Gastroesophageal sphincter (tissue), 4 donors: ENCODE measurements around the gene KLRK1. TPM values are rescaled to one million over a fixed set of nuclear protein-coding genes. Genes with fewer than 3 reads are reported as not detected.

ENCODE experiments used
- ATAC-seq: fragments of 150-250 bp; one replicate; pipeline ENCODE4 v1.9.1; 2016; ENCODE audit warnings: mild to moderate bottlenecking, moderate library complexity
- H3K27ac ChIP-seq, 4 donors: fragments of 200-600 bp; sonication (generic) in 3 of 4; 1 replicate in 3 of 4; 2 replicates in 1 of 4; pipeline ENCODE4 v1.5.1; 2016 to 2019
- H3K27me3 ChIP-seq: fragments of 200-600 bp; sonication (generic); one replicate; pipeline ENCODE4 v1.5.1; 2019
- H3K36me3 ChIP-seq, 2 donors: fragments of 200-600 bp; sonication (generic); one replicate each; pipeline ENCODE4 v1.5.1; 2019; ENCODE audit warnings: control low read depth in 1 of 2
- H3K4me1 ChIP-seq, 3 donors: fragments of 200-600 bp; sonication (generic); 1 replicate in 2 of 3; 2 replicates in 1 of 3; pipeline ENCODE4 v1.5.1; 2016 to 2019; ENCODE audit warnings: control low read depth in 2 of 3
- H3K4me3 ChIP-seq, 2 donors: fragments of 200-600 bp; sonication (generic); one replicate each; pipeline ENCODE4 v1.5.1; 2019; ENCODE audit warnings: mild to moderate bottlenecking in 1 of 2, moderate library complexity in 1 of 2
- H3K9me3 ChIP-seq, 3 donors: fragments of 200-600 bp; sonication (generic); one replicate each; pipeline ENCODE4 v1.5.1; 2017 to 2019; ENCODE audit warnings: control low read depth in 2 of 3
- EP300 ChIP-seq: sonication (generic); formaldehyde crosslinking; IDR thresholded peaks from one replicate; pipeline ENCODE4 v1.6.1; 2017; ENCODE audit warnings: antibody characterized with exemption, mild to moderate bottlenecking
- POLR2A ChIP-seq, 2 donors: fragments of 450-650 bp; IDR thresholded peaks; one replicate each; pipeline ENCODE4 v1.6.1; 2017; ENCODE audit warnings: antibody characterized with exemption in 2 of 2, mild to moderate bottlenecking in 2 of 2, moderate library complexity in 1 of 2
- POLR2AphosphoS5 ChIP-seq: sonication (generic); formaldehyde crosslinking; IDR thresholded peaks from one replicate; pipeline ENCODE4 v1.6.1; 2017; ENCODE audit warnings: antibody characterized with exemption
- WGBS, 2 donors: methylation state at CpG; one replicate each; pipeline ENCODE4 v1.1.5; 2018; ENCODE audit warnings: low coverage in 1 of 2; 5-methylcytosine and 5-hydroxymethylcytosine counted together
- total RNA-seq, 4 donors: library from RNA; depleted of rRNA; stranded (reverse); fragments of >200 nt; gene quantifications; one replicate each; pipeline ENCODE4 v1.1.0, GENCODE V29; 2016
- TF ChIP-seq, protein P1 (sequence below), 4 experiments: fragments of 200-600 bp in 2 of 4; fragments of 450-650 bp in 2 of 4; sonication (generic) in 1 of 4; IDR thresholded peaks; one replicate each; pipeline ENCODE4 v1.5.1; 2017 to 2019; ENCODE audit warnings: antibody characterized with exemption in 4 of 4, mild to moderate bottlenecking in 2 of 4, moderate library complexity in 2 of 4

The KLRK1 gene
- total RNA-seq, 4 donors from 2014 or later, result 0.57 to 2.0 (median 0.97) TPM

DNA sequence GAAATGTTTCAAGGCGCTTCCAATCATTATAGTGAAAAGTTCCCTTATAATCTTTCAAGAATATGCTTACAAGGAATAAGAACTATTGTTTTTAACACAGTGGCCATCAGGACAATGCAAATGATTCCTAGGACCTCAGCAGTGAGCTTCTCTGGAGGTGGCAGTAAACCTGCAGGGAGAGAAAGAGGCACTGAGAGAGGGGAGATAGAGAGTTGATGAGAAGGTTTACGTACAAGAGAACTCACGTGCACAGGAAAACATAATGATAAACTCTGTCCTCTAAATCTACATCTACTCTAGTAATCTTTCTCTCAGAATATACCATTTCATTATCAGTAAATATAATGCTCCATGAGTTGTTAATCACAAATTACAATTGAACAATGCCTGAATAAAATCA, 19.0 kb upstream of the KLRK1 start:
- TF ChIP-seq, protein P1, sequence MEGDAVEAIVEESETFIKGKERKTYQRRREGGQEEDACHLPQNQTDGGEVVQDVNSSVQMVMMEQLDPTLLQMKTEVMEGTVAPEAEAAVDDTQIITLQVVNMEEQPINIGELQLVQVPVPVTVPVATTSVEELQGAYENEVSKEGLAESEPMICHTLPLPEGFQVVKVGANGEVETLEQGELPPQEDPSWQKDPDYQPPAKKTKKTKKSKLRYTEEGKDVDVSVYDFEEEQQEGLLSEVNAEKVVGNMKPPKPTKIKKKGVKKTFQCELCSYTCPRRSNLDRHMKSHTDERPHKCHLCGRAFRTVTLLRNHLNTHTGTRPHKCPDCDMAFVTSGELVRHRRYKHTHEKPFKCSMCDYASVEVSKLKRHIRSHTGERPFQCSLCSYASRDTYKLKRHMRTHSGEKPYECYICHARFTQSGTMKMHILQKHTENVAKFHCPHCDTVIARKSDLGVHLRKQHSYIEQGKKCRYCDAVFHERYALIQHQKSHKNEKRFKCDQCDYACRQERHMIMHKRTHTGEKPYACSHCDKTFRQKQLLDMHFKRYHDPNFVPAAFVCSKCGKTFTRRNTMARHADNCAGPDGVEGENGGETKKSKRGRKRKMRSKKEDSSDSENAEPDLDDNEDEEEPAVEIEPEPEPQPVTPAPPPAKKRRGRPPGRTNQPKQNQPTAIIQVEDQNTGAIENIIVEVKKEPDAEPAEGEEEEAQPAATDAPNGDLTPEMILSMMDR (IDR thresholded peaks at IDR 0.05), result no peak
- no peak for TF ChIP-seq POLR2A (IDR thresholded peaks at IDR 0.05)
- no peak for TF ChIP-seq EP300
- no peak for TF ChIP-seq POLR2AphosphoS5
- ATAC-seq, result no peak
- Histone ChIP-seq H3K4me1 (no peaks in the 10 kb centered on the region), H3K27ac (no peak overlapping the region), H3K4me3 (no peak overlapping the region), H3K27me3 (no peaks in the 10 kb centered on the region), H3K9me3 (peaks cover 0 to 5% (median 0%) of the 10 kb centered on the region in 3 donors), H3K36me3 (no peaks in the 10 kb centered on the region)
- 48 to 64% methylated on average over 3 of the region's 3 CpGs for WGBS, 2 donors

DNA sequence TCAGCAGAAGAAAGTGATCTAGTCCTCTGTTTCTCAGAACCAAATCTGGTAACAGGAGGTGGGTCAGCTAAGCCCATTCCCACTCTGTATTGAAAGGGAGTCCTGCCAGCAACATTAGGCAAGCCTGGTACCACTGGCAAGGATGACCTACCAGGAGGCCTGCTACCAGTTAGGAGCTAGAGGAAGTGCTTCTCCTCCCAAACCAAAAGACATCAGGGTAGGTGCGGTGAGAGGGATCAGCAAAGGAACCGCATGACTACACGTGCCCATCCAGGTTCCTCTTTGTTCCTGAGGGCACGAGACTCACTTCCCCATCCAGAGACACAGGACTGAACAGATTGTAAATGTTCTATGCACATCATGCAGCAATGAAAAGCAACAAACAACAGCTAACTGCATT, 16.9 kb upstream of the KLRK1 start:
- Histone ChIP-seq H3K27me3 (no peaks in the 10 kb centered on the region), H3K4me1 (no peaks in the 10 kb centered on the region), H3K9me3 (peaks cover 0 to 5% (median 0%) of the 10 kb centered on the region in 3 donors), H3K36me3 (no peaks in the 10 kb centered on the region), H3K4me3 (no peak overlapping the region), H3K27ac (no peak overlapping the region)
- TF ChIP-seq, protein P1 (IDR thresholded peaks at IDR 0.05), result no peak
- no peak for TF ChIP-seq EP300
- TF ChIP-seq POLR2A (IDR thresholded peaks at IDR 0.05), result no peak
- no peak for TF ChIP-seq POLR2AphosphoS5
- WGBS, 2 donors, result 75% methylated on average over 2 of the region's 4 CpGs; no CpG with 5 or more reads in 1 of the 2 donors
- ATAC-seq, result no peak

DNA sequence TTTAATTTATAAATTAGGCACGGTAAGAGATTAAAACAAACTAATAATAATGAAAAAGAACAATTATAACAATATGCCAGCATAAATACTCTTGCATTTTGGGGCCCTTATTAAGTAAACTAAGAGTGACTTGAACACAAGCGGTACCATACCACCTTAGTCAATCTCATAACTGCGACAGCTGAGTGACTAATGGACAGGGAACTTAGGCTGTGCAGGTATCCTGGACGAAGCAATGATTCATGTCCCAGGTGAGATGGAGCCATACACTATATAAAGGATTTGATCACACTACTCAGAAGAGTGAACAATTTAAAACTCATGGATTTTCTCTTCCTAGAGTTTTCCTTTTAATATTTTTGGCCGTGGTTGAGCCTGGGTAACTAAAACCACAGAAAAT, 15.5 kb upstream of the KLRK1 start:
- H3K4me3 ChIP-seq, result no peak overlapping the region
- no peak for ATAC-seq
- 90 to 93% methylated on average over 5 of the region's 5 CpGs for WGBS, 2 donors

DNA sequence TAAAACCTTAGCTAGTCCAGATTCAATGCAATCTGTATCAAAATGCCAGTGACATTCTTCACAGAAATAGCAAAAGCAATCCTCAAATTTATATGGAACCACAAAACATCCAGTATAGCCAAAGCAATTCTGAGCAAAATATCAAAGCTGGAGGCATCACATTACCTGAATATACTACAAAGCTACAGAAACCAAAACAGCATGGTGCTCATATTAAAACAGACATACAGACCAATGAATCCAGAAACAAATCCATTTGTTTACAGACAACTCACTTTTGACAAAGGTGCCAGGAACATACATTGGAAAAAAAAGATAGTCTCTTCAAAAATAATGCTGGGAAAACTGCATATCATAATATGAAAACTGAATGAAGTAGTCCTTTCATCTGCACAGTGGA, 15.0 kb upstream of the KLRK1 start:
- Histone ChIP-seq H3K4me1 (no peaks in the 10 kb centered on the region), H3K9me3 (peaks cover 0 to 5% (median 0%) of the 10 kb centered on the region in 3 donors), H3K27me3 (no peaks in the 10 kb centered on the region), H3K27ac (no peak overlapping the region), H3K4me3 (no peak overlapping the region), H3K36me3 (no peaks in the 10 kb centered on the region)
- TF ChIP-seq, protein P1 (IDR thresholded peaks at IDR 0.05), result no peak
- TF ChIP-seq POLR2AphosphoS5 (no peak), EP300 (no peak), POLR2A (IDR thresholded peaks at IDR 0.05) (no peak)
- no peak for ATAC-seq

More for the DNA sequence above, 15.5 kb upstream of the KLRK1 start:
- TF ChIP-seq POLR2AphosphoS5 (no peak), POLR2A (IDR thresholded peaks at IDR 0.05) (no peak), EP300 (no peak)
- TF ChIP-seq, protein P1 (IDR thresholded peaks at IDR 0.05), result no peak
- Histone ChIP-seq H3K36me3 (no peaks in the 10 kb centered on the region), H3K4me1 (no peaks in the 10 kb centered on the region), H3K27me3 (no peaks in the 10 kb centered on the region), H3K27ac (no peak overlapping the region), H3K9me3 (peaks cover 0 to 5% (median 0%) of the 10 kb centered on the region in 3 donors)

DNA sequence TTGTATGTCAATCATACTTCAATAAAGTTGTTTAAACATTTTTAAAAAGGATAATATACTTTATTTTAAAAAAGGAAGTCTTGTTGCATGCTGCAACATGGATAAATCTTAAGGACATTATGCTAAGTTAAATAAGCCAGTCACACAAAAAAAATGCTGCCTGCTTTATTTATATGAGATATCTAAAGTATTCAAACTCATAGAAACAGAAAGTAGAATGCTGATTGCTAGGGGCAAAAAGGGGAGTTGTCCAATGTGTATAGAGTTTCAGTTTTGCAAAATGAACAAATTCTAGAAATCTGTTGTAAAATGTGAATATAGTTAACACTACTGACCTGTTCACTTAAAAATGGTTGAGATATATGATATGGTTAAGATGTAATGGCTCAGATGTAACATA, 11.0 kb upstream of the KLRK1 start:
- H3K4me1 ChIP-seq, result peaks cover 0 to 5% (median 0%) of the 10 kb centered on the region in 3 donors
- no peak overlapping the region for H3K4me3 ChIP-seq
- H3K27me3 ChIP-seq, result no peaks in the 10 kb centered on the region
- H3K36me3 ChIP-seq, result no peaks in the 10 kb centered on the region
- H3K9me3 ChIP-seq, result peaks cover 0 to 5% (median 0%) of the 10 kb centered on the region in 3 donors
- TF ChIP-seq POLR2A (IDR thresholded peaks at IDR 0.05) (no peak), EP300 (no peak), POLR2AphosphoS5 (no peak)
- TF ChIP-seq, protein P1 (IDR thresholded peaks at IDR 0.05), result no peak
- no peak for ATAC-seq
- no peak overlapping the region for H3K27ac ChIP-seq
